HepG2 (cell line): Measurements from ENCODE around the gene ZNF91. TPM values are rescaled to one million over a fixed set of nuclear protein-coding genes. Genes with fewer than 3 reads are reported as not detected.

Source experiments
- ATAC-seq: fragments of 200-7000 bp; cut with Tn5 transposase; 3 replicates; pipeline ENCODE4 v1.9.1; 2020; ENCODE audit warnings: mild to moderate bottlenecking, moderate library complexity
- BruUV-seq: library from RNA; stranded (reverse); fragments of 400-500 nt; replicated peaks from 2 replicates; lab custom pipeline; 2021; lab: Mats Ljungman, UMichigan
- CTCF ChIA-PET: fragments of 300-600 bp; formaldehyde crosslinking; extraction: SDS; loops from one replicate; lab custom pipeline; 2021; ENCODE audit warnings: low total read pairs, inconsistent platforms, low intra/inter-chr PET ratio; lab: Yijun Ruan, JAX
- POLR2A ChIA-PET: fragments of 350-600 bp; sonication (Branson Sonifier 250); formaldehyde crosslinking; loops from one replicate; lab custom pipeline; 2020; ENCODE audit warnings: antibody characterized with exemption, inconsistent platforms; lab: Yijun Ruan, JAX
- DNase-seq: peaks from one replicate; pipeline ENCODE4 v3.0.0-alpha.2; 2015; ENCODE audit warnings: low spot score
- FAIRE-seq: peaks from 3 replicates; lab custom pipeline; 2011; peaks lifted over from hg19 to GRCh38; lab: Jason Lieb, UNC
- H2AFZ ChIP-seq: one replicate; pipeline ENCODE4 v1.6.1; 2011; ENCODE audit warnings: low read length, inconsistent platforms
- H3K27ac ChIP-seq: fragments of 300-600 bp; 3 replicates; pipeline ENCODE4 v1.8.0; 2011; ENCODE audit warnings: mixed run types, mild to moderate bottlenecking, mixed read lengths, low read length, inconsistent platforms; ENCODE audit not compliant: insufficient read depth; ENCODE audit errors: extremely low read length
- H3K27me3 ChIP-seq, 2 experiments: fragments of 200-600 bp in 1 of 2; 2 replicates in 1 of 2; 3 replicates in 1 of 2; pipeline versions ENCODE4 v1.6.0 to v1.8.0; 2011; ENCODE audit warnings: low read length in 2 of 2, mild to moderate bottlenecking in 2 of 2, moderate library complexity in 2 of 2, inconsistent platforms in 1 of 2; ENCODE audit not compliant: insufficient read depth in 2 of 2, control insufficient read depth in 1 of 2
- H3K36me3 ChIP-seq, 2 experiments: fragments of 200-600 bp in 1 of 2; replicated peaks in 1 of 2; 2 replicates in 1 of 2; 3 replicates in 1 of 2; pipeline versions ENCODE4 v1.5.1 to v1.8.0; 2011; ENCODE audit warnings: low read length in 2 of 2, inconsistent platforms in 1 of 2; ENCODE audit not compliant: insufficient read depth in 2 of 2, control insufficient read depth in 1 of 2
- H3K4me1 ChIP-seq: 2 replicates; pipeline ENCODE4 v1.5.1; 2012; ENCODE audit warnings: low read length, inconsistent platforms; ENCODE audit not compliant: insufficient read depth
- H3K4me2 ChIP-seq: 2 replicates; pipeline ENCODE4 v1.6.0; 2011; ENCODE audit warnings: low read depth, low read length, inconsistent platforms
- H3K4me3 ChIP-seq, 3 experiments: fragments of 200-600 bp in 1 of 3; sonication (generic), shearing (Covaris generic) in 1 of 3; replicated peaks in 1 of 3; 2 replicates each; pipeline ENCODE4 v1.5.1; 2011 to 2016; ENCODE audit warnings: low read length in 3 of 3, inconsistent platforms in 2 of 3, low read depth in 2 of 3, mild to moderate bottlenecking in 2 of 3, control low read depth in 1 of 3, mixed read lengths in 1 of 3; ENCODE audit not compliant: insufficient read depth in 1 of 3
- H3K79me2 ChIP-seq: one replicate; pipeline ENCODE4 v1.6.1; 2011; ENCODE audit warnings: low read length, inconsistent platforms; ENCODE audit not compliant: insufficient read depth
- H3K9ac ChIP-seq: 2 replicates; pipeline ENCODE4 v1.6.0; 2011; ENCODE audit warnings: mild to moderate bottlenecking, low read depth, low read length, inconsistent platforms; ENCODE audit not compliant: insufficient read depth
- H3K9me3 ChIP-seq: 2 replicates; pipeline ENCODE4 v1.5.1; 2012; ENCODE audit warnings: mild to moderate bottlenecking, low read length
- H4K20me1 ChIP-seq: 2 replicates; pipeline ENCODE4 v1.6.0; 2011; ENCODE audit warnings: inconsistent platforms, mild to moderate bottlenecking, low read length, moderate library complexity; ENCODE audit not compliant: insufficient read depth
- WGBS: methylation state at CpG from one replicate; pipeline ENCODE4 v1.1.6; 2017; ENCODE audit warnings: low lambda C conversion rate; 5-methylcytosine and 5-hydroxymethylcytosine counted together
- in situ Hi-C: cut with HindIII; loops from 2 replicates; pipeline ENCODE4 v1.10.0; 2017; ENCODE audit warnings: low pct_unique_long_range_greater_than_20kb; ENCODE audit not compliant: extremely low pct_ligation_motif_present
- intact Hi-C: fragments of 100-400 bp; cut with micrococcal nuclease; formaldehyde crosslinking; loops from one replicate; pipeline ENCODE4 v1.10.0; 2022; ENCODE audit not compliant: unreplicated experiment
- polyA plus RNA-seq, 8 experiments: library from polyadenylated mRNA; depleted of rRNA in 3 of 8; stranded (reverse) in 7 of 8; unstranded in 1 of 8; fragments of >200 nt; fragmentation: Illumina TruSeq in 4 of 8; extraction: Trizol in 4 of 8; gene quantifications; 2 replicates each; pipeline versions ENCODE4 v1.2.1 to v1.2.3, GENCODE V29; 2011 to 2016; ENCODE audit warnings: low read depth in 4 of 8, missing spikeins in 1 of 8, mixed read lengths in 1 of 8; ENCODE audit not compliant: insufficient read depth in 1 of 8
- total RNA-seq, 5 experiments: library from RNA; depleted of rRNA; stranded (reverse); fragments of >200 nt; fragmentation: Illumina TruSeq; extraction: Trizol; gene quantifications; 2 replicates each; pipeline ENCODE4 v1.2.3, GENCODE V29; 2016; ENCODE audit warnings: low read depth in 1 of 5
- TF ChIP-seq, protein P1 (sequence below): sonication (generic); formaldehyde crosslinking; IDR thresholded peaks from 2 replicates; pipeline ENCODE4 v1.5.1; 2020; ENCODE audit warnings: mild to moderate bottlenecking, missing genetic modification reagents, borderline replicate concordance
- TF ChIP-seq, protein P2 (sequence below): sonication (generic); formaldehyde crosslinking; IDR thresholded peaks from 2 replicates; pipeline ENCODE4 v1.8.0; 2022; ENCODE audit warnings: missing genetic modification reagents, mild to moderate bottlenecking, borderline replicate concordance

Gene ZNF91
- total and polyA plus RNA-seq, 2 of the 13 experiments (the other 11 are each of a cell fraction or from before 2014, with no cell fraction given) = 19.4 to 21.5 TPM

DNA sequence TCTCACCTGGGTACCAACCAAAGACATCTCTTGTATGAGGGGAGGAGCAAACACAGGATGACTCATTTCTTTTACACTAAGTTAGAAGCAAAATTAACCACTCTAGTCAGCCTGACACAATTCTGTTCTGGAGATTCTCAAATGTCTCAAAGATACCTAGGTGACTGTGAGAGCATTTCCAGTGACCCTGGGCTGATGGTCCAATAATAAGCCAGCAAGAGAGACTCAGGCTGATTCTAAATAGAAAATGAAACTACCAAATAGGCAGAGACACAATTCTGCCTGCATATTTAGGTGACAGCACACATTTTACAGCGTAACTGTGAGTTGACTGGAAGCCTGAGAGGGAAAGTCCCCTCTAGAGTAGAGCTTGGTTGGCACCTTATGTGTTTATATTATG is 16.3 kb downstream of the ZNF91 start:
- ATAC-seq (no peak), DNase-seq (no peak), FAIRE-seq (no peak)
- 92% methylated on average over 1 of the region's 1 CpG for WGBS
- Histone ChIP-seq H3K4me2 (no peak overlapping the region), H3K27ac (no peak overlapping the region), H2AFZ (no peak overlapping the region), H4K20me1 (no peaks in the 10 kb centered on the region), H3K79me2 (peaks cover 60% of the 10 kb centered on the region), H3K4me3 (no peak overlapping the region), H3K36me3 (peaks cover 6 to 27% of the 10 kb centered on the region in 2 experiments), H3K27me3 (no peaks in the 10 kb centered on the region), H3K9ac (no peak overlapping the region), H3K9me3 (peaks cover 58% of the 10 kb centered on the region), H3K4me1 (no peaks in the 10 kb centered on the region)
- intact Hi-C loops (no loop called here), in situ Hi-C loops (no loop called here)
- TF ChIP-seq, protein P1, sequence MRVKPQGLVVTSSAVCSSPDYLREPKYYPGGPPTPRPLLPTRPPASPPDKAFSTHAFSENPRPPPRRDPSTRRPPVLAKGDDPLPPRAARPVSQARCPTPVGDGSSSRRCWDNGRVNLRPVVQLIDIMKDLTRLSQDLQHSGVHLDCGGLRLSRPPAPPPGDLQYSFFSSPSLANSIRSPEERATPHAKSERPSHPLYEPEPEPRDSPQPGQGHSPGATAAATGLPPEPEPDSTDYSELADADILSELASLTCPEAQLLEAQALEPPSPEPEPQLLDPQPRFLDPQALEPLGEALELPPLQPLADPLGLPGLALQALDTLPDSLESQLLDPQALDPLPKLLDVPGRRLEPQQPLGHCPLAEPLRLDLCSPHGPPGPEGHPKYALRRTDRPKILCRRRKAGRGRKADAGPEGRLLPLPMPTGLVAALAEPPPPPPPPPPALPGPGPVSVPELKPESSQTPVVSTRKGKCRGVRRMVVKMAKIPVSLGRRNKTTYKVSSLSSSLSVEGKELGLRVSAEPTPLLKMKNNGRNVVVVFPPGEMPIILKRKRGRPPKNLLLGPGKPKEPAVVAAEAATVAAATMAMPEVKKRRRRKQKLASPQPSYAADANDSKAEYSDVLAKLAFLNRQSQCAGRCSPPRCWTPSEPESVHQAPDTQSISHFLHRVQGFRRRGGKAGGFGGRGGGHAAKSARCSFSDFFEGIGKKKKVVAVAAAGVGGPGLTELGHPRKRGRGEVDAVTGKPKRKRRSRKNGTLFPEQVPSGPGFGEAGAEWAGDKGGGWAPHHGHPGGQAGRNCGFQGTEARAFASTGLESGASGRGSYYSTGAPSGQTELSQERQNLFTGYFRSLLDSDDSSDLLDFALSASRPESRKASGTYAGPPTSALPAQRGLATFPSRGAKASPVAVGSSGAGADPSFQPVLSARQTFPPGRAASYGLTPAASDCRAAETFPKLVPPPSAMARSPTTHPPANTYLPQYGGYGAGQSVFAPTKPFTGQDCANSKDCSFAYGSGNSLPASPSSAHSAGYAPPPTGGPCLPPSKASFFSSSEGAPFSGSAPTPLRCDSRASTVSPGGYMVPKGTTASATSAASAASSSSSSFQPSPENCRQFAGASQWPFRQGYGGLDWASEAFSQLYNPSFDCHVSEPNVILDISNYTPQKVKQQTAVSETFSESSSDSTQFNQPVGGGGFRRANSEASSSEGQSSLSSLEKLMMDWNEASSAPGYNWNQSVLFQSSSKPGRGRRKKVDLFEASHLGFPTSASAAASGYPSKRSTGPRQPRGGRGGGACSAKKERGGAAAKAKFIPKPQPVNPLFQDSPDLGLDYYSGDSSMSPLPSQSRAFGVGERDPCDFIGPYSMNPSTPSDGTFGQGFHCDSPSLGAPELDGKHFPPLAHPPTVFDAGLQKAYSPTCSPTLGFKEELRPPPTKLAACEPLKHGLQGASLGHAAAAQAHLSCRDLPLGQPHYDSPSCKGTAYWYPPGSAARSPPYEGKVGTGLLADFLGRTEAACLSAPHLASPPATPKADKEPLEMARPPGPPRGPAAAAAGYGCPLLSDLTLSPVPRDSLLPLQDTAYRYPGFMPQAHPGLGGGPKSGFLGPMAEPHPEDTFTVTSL (CRISPR knock-in tag) = no peak
- TF ChIP-seq, protein P2, sequence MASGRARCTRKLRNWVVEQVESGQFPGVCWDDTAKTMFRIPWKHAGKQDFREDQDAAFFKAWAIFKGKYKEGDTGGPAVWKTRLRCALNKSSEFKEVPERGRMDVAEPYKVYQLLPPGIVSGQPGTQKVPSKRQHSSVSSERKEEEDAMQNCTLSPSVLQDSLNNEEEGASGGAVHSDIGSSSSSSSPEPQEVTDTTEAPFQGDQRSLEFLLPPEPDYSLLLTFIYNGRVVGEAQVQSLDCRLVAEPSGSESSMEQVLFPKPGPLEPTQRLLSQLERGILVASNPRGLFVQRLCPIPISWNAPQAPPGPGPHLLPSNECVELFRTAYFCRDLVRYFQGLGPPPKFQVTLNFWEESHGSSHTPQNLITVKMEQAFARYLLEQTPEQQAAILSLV (CRISPR knock-in tag) = no peak
- no TSS peak for BruUV-seq
- ChIA-PET POLR2A (no interaction called here), CTCF (no interaction called here)
